ENCODE data around the gene EIPR1.
"Not testable (repeated sequence)": the region's sequence is repeated elsewhere in the genome, so short reads cannot be mapped to it uniquely, and the experiment has no call there.

The EIPR1 gene

GRCh38 chr2:3379339-3379646 is 1.7 kb upstream of the EIPR1 start:
- no peak for FAIRE-seq
- TF ChIP-seq POLR2AphosphoS5 (IDR thresholded peaks at IDR 0.05; ENCODE audit: low read depth, low read length) (no peak), TAF1 (IDR thresholded peaks at IDR 0.05; ENCODE audit: borderline replicate concordance, low read depth, low read length) (no peak), POLR2A (IDR thresholded peaks at IDR 0.05; ENCODE audit: low read depth, low read length) (no peak)
- no peak for DNase-seq (ENCODE audit: insufficient read length)

- FAIRE-seq: no peak
- no peak for DNase-seq (ENCODE audit: insufficient read length)
Observed at GRCh38 chr2:3377279-3377611, 373 bp downstream of the EIPR1 start.

GRCh38 chr2:3376821-3377220 is 797 bp downstream of the EIPR1 start:
- TF ChIP-seq TAF1 (IDR thresholded peaks at IDR 0.05; ENCODE audit: borderline replicate concordance, low read depth, low read length) (no peak), POLR2A (IDR thresholded peaks at IDR 0.05; ENCODE audit: low read depth, low read length) (no peak; the same call in 1 of the 2 replicates), POLR2AphosphoS5 (IDR thresholded peaks at IDR 0.05; ENCODE audit: low read depth, low read length) (no peak)
- FAIRE-seq (no peak), DNase-seq (ENCODE audit: insufficient read length) (no peak)

More at GRCh38 chr2:3377279-3377611, 373 bp downstream of the EIPR1 start:
- TF ChIP-seq POLR2AphosphoS5 (IDR thresholded peaks at IDR 0.05; ENCODE audit: low read depth, low read length): no peak; the same call in 1 of the 2 replicates
- no peak; the same call in 1 of the 2 replicates for TF ChIP-seq POLR2A (IDR thresholded peaks at IDR 0.05; ENCODE audit: low read depth, low read length)
- no peak for TF ChIP-seq TAF1 (IDR thresholded peaks at IDR 0.05; ENCODE audit: borderline replicate concordance, low read depth, low read length)

GRCh38 chr2:3369340-3370181 is 8.1 kb downstream of the EIPR1 start:
- not testable (repeated sequence) for DNase-seq (ENCODE audit: insufficient read length); FAIRE-seq

- DNase-seq (ENCODE audit: insufficient read length): no peak
- TF ChIP-seq POLR2AphosphoS5 (IDR thresholded peaks at IDR 0.05; ENCODE audit: low read depth, low read length) (no peak), TAF1 (IDR thresholded peaks at IDR 0.05; ENCODE audit: borderline replicate concordance, low read depth, low read length) (no peak), POLR2A (IDR thresholded peaks at IDR 0.05; ENCODE audit: low read depth, low read length) (no peak)
- no peak for FAIRE-seq
Observed at GRCh38 chr2:3368261-3368722, 9.3 kb downstream of the EIPR1 start.

- FAIRE-seq (no peak), DNase-seq (ENCODE audit: insufficient read length) (no peak)
- TF ChIP-seq POLR2AphosphoS5 (IDR thresholded peaks at IDR 0.05; ENCODE audit: low read depth, low read length) (no peak), TAF1 (IDR thresholded peaks at IDR 0.05; ENCODE audit: borderline replicate concordance, low read depth, low read length) (no peak), POLR2A (IDR thresholded peaks at IDR 0.05; ENCODE audit: low read depth, low read length) (no peak)
Observed at GRCh38 chr2:3365219-3365618, 12.4 kb downstream of the EIPR1 start.

- DNase-seq (ENCODE audit: insufficient read length) (no peak), FAIRE-seq (no peak)
- no peak for TF ChIP-seq TAF1 (IDR thresholded peaks at IDR 0.05; ENCODE audit: borderline replicate concordance, low read depth, low read length)
- no peak for TF ChIP-seq POLR2AphosphoS5 (IDR thresholded peaks at IDR 0.05; ENCODE audit: low read depth, low read length)
- TF ChIP-seq POLR2A (IDR thresholded peaks at IDR 0.05; ENCODE audit: low read depth, low read length): no peak
Observed at GRCh38 chr2:3361518-3362389, 15.9 kb downstream of the EIPR1 start.

GRCh38 chr2:3357926-3358325 is 19.7 kb downstream of the EIPR1 start:
- TF ChIP-seq TAF1 (IDR thresholded peaks at IDR 0.05; ENCODE audit: borderline replicate concordance, low read depth, low read length) (no peak), POLR2AphosphoS5 (IDR thresholded peaks at IDR 0.05; ENCODE audit: low read depth, low read length) (no peak), POLR2A (IDR thresholded peaks at IDR 0.05; ENCODE audit: low read depth, low read length) (no peak)

GRCh38 chr2:3357446-3357845 is 20.2 kb downstream of the EIPR1 start:
- not testable (repeated sequence) for DNase-seq (ENCODE audit: insufficient read length); FAIRE-seq

More at GRCh38 chr2:3357926-3358325, 19.7 kb downstream of the EIPR1 start:
- no peak for DNase-seq (ENCODE audit: insufficient read length)
- no peak for FAIRE-seq

GRCh38 chr2:3356799-3357198 is 20.8 kb downstream of the EIPR1 start:
- TF ChIP-seq POLR2A (IDR thresholded peaks at IDR 0.05; ENCODE audit: low read depth, low read length) (no peak), POLR2AphosphoS5 (IDR thresholded peaks at IDR 0.05; ENCODE audit: low read depth, low read length) (no peak), TAF1 (IDR thresholded peaks at IDR 0.05; ENCODE audit: borderline replicate concordance, low read depth, low read length) (no peak)
- DNase-seq (ENCODE audit: insufficient read length) (no peak), FAIRE-seq (no peak)

- DNase-seq (ENCODE audit: insufficient read length): no peak
- TF ChIP-seq POLR2A (IDR thresholded peaks at IDR 0.05; ENCODE audit: low read depth, low read length) (no peak), POLR2AphosphoS5 (IDR thresholded peaks at IDR 0.05; ENCODE audit: low read depth, low read length) (no peak), TAF1 (IDR thresholded peaks at IDR 0.05; ENCODE audit: borderline replicate concordance, low read depth, low read length) (no peak)
- no peak for FAIRE-seq
Observed at GRCh38 chr2:3355951-3356569, 21.6 kb downstream of the EIPR1 start.
